HG03097 (cell line): Measurements from ENCODE around the gene NFKB1.

ENCODE experiments used
- ATAC-seq: cut with Tn5 transposase; IDR thresholded peaks from one replicate; pipeline ENCODE4 v1.9.1; 2021; ENCODE audit not compliant: unreplicated experiment, low FRiP score

Gene NFKB1

DNA sequence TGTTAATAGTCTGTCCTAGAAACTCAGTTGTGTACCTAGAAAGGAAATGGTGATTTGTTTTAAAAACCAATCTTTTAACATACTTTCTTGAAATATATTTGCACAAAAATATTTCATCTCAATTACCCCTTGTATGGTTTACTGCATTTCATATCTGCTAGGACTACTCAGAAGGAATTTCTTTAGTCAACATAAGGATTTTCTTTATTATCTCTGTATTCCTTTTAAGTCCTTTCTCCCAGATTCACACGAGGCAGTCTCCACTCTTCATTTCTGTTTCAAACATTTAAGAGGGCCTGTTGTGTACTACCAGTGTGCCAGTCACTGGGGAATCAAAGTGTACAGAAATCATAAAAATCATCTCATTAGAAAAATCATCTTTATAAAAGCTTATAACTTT, 28.8 kb downstream of the NFKB1 start:
- ATAC-seq = no peak

DNA sequence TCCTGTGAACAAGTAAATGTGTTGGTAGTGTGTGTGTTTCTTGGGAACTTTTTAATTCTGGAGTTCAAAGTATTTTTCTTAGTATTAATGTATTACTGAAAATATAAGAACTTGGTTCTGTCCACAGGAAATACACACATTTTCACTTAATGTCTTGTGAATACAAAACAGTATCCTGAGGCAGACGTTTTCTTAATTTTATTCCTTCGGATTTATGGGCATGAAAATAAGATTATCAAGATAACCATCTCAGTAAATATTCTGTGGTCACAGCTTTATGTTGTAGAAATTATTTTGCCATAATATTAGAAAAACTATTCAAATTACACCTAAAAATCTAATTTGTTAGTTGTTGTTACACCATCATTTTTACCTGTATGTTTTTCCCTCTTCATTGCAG, 29.8 kb downstream of the NFKB1 start:
- no peak for ATAC-seq

DNA sequence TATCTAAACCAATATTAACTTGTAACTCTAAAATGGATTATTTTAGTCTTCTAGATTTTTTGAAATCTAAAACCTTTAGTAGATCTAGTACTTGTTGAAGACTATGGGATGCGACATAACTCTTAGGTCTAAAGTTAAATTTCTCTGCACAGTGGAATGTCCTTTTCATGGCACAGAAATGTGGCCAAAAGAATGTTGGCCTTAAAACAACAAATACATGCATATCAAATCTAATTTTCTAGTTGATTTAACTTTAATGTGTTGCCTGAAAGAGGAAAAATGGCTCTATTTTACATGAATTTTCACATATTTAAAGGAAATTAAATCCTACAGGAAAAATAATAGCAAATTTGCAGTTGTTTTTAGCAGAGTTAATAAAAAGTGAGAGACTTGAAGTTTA, 30.3 kb downstream of the NFKB1 start:
- ATAC-seq = no peak

DNA sequence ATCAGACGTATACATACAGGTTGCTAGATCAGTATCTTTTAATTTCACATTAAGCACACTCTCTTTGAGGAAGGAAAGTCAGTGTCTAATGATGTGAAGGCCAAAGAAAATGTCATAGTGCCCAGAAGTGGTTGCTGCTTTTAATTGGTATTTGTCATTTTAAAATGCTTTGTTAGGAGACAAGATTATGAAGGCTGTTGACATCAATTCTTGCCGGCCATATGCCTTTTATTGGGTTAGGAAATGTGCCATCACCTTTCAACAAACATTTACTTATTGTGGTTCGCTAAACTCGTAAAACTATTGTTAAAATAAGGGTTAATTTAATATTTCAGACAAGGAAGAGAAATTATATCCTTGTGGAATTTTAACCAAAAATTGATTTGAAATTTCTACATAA, 32.2 kb downstream of the NFKB1 start:
- no peak for ATAC-seq

DNA sequence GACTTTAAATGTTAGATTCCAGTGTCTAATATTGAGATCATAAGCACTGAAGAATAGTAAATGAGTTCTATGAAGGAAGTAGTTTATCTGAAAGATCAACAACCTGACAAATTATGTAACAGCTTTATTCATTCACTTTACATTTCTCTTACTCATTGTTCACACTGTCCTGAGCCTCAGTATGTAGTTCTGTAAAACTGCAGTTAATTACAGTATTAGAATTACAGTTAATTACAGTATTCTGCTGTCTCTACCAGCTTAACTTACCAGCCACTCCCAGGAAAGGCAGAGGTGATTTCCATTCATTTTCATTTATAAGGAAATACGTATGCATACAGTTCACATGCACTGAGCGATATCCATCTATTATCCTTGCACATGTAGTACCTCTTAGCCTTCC, 32.7 kb downstream of the NFKB1 start:
- no peak for ATAC-seq

DNA sequence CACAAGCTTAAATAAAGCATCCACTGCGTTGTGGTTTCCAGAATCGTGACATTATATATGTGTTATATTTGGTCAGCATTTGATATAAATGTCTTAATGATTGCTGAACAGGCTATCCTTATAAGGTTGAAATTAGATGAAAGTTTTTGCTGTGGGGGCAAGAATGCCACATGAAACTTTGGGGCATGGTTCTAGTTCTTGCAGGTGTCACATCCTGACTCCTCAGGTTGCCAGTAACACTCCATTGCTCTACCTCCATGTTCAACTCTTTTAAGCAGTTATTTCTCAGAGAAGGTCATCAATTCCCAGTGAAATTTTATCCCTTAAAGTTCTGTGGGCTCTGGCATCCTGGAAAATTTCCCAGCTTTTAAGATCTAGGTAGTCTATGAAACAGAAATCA, 33.7 kb downstream of the NFKB1 start:
- no peak for ATAC-seq

DNA sequence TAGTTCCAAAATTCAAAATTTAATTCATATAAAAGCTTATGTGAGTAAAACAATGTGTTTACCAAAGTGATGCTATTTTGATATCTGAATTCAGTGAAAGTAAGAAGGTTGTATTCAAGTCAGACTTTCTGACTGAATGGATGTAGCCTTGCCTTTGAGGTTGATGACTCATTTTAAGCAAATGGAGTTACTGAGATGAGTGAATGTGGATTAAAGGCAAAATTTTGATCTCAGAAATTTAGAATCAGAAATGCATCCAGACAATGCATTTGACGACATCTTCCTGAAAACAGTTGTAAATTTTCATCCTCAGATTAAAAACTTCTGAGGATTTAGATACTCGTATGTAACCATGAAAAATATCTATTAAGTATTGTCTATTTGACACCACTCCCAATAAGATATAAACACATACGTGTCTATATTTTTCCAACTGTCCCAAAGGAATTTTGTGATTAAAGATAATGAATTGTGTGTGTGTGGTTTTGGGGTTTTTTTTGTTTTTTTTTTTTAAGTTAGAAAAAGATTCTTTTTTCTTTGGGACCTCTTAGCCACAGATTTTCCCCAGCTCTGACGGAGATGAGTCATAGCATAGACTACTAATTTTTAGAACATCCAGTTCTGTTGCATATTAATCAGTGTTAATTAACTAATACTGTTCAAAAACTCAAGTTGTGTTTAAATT, 34.4 kb downstream of the NFKB1 start:
- peak; percentile 47 for ATAC-seq

DNA sequence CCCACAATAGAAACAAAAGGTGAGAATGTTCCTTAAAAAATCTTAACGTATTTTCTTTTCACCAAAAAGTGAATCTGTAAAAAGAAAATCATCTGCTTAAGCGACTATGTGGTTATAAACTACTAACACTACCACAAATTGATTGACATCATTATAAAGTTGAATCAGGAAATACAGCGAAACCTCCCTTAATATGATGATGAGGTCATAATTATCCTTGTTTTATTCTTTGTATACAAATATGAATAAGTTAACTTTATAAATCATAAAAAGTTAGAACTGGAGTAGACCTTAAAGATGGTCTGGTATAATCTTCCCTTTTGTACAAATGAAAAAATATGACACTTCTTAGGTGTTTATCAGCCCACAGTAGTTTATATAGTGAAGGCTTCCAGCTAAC, 35.6 kb downstream of the NFKB1 start:
- ATAC-seq = no peak

DNA sequence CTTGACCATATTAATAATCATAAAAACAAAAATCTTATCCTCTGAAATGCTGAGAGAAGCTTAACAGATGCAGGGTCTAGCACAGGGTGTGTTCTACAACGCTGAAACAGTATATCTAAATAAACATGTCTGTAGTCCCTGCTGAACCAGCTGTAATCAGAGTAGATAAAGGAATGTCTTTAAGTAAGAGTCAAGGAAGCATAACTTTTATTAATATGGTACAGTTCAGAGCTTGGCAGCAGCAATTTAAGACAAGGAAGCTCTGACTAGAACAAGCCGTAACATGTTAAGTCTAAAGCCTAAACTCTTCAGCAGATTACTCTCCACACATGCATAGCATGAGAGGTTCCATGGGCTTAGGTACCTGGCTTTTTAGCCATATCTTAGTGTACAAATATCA, 36.1 kb downstream of the NFKB1 start:
- no peak for ATAC-seq

DNA sequence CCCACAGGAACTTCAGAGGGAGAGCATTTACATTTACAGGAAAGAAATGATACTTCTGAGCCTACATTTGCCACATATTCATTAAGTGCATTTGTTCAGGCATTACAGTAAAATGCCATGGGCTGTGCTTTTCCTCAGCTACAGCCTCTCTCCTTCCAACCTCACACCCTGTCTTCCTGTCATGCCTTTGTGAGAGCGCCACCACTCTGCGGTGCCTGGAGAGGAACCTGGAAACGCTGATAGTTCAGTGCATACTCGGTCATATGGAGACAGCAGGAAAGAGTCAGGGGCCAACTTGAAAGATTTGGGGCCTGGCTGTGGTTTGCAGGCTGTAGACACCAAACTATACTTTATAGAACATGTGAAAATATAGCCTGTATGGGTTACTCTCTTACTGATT, 40.5 kb downstream of the NFKB1 start:
- ATAC-seq = no peak

DNA sequence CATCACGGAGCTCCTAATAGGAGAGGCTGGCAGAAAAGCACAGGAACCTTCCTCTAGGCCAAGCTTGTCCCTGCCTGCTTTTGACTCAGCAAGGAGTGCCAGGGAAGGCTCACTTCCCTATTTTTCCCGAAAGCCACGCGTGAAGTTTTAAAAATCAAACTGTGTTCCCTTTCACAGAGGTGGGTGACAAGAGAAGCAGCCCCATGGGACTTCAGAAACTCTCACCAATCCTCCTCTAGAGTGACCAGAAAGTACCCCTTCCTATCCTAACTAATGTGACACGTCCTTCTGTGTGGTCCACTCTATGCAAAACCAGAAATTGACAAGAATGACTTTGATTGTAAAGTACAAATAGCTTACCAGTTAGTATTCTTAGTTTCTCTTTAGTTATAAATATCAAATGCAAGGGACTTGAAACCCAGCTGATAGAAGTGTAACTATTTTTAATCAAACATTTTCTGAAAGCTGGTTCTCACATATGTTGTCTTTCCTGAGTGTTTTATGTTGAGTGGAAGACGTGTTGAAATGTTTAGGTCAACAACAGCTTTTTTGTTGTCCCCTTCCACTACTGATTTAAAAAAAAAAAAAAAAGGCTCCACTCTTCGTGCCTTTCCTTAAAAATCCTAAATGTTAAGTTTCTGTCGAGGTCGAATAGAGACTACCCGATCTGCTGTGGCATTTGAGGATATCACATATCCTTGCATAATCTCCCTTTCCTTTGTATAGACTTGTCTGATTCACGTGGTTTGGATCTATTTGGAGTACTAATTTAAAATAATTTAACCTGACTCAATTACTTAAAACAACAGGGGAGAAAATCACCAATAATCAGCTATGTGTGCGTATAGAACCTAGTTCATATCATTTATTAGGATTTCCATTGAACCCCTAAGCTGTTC, 42.1 kb downstream of the NFKB1 start:
- peak; percentile 75 for ATAC-seq

DNA sequence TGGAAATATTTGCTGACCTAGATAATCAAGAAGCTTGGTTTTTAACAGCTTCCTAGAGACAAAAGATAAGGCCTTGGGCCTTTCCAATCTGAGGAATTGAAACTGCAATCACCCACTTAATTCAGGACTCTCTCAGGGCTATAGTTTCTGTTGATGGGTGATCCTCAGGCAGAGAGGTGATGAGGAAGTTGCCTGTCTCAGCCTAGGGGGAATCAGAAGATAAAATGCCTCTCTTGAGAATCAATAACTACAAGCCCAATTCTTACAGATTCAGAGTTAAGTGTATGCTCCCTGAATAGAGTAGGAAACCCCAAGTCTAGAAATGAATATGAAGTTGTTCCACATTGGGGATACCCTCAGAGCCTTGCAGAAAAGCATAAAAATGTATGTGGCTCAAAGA, 45.5 kb downstream of the NFKB1 start:
- peak; percentile 33 for ATAC-seq

DNA sequence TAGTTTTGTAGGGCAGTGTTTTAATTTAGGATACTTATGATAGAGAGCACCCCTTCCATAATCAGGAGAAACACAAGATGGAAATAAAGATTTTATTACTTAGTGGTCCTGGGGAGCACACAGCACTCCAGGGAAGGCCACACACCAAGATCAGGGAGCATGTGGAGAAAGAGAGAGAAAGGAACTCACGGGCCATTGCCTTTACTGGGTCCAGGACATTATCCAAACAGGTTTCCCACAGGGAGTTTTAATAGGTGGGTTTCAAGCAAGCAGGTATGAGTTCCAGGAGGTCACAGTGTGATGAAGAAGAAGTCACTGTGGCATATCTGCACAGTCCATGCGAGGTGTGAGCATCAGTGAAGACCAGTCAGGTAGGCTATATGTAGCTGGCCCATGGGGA, 46.8 kb downstream of the NFKB1 start:
- no peak for ATAC-seq

DNA sequence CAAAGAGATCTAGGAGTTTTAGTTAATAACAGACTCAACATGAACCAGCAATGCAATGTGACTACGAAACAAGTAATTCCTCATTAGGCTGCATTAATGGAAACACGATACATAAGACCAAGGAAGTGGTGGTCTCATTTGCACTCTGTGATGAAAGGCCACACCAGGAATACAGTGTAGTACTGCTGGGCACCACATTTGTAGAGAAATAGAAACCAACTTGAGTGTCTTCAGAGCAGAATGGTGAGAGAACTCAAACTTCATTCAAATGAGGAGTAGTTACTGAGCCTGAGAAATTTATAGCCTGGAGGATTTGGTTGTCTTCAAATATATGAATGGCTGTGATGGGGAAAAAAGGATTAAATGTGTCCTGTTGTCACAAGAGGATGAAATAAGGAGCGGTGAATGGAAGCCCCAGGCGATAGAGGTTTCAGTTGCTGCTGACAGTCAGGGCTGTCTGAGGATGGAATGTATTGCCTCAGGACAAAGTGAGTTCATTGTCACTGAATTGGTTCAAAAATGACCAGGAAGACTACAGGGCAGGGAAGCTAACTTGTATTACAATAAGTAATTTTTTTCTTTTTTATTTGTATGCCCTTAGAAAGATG, 50.9 kb downstream of the NFKB1 start:
- no peak for ATAC-seq

DNA sequence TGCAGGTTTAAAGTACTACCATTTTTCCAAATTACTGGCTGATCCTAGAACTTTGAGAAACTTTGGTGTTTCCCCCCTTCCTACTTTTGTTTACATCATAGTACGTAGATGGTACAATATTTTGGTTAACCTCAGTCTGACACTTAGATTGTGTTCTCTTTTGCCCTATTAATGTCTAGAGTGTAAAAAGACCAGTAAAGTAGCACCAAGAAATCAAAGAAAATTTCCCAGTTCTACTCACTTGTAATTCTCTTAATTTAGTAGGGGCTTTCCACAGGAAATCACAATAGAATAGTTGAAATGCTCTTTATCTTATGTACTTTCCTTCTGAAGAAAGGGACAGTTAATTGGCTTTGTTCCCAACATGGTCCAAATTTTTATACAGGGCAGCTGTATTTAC, 51.6 kb downstream of the NFKB1 start:
- ATAC-seq = no peak

DNA sequence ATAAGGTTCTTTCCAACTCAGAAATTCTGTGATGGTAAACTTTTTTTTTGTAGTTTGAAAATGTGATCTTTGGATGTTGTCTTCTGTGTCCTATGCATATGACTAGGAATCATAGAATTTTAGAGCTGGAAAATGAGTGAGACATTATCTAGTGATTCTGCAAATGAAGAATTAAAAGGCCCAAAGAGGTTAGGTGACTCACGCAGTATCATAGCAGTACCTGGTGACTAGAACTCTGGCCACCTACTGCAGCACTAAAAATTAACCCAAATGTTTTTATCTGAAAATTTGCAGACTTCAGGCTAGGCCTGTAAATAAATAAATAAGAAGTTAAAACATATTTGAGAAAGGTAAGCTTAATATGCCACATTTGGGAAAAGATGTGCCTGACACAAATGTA, 52.8 kb downstream of the NFKB1 start:
- no peak for ATAC-seq

DNA sequence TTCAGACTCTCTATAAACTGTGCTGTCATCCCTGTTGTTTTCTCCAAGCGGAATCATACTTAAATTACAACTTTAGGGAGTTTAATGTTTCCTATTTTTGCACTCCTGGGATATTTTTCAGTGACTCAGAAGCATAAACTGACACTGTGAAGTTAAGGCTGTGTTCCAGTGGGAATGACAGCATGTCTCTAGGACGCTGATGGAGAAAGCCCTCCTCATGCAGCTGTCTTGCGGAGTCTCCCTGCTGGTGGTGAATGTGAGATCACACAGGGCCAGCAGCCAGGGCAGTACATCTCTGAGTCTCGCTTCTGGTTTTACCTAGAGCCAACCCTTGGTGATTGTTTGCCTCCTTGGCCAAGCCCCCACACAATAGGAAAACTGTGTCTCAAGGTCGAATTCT, 53.3 kb downstream of the NFKB1 start:
- ATAC-seq = no peak

DNA sequence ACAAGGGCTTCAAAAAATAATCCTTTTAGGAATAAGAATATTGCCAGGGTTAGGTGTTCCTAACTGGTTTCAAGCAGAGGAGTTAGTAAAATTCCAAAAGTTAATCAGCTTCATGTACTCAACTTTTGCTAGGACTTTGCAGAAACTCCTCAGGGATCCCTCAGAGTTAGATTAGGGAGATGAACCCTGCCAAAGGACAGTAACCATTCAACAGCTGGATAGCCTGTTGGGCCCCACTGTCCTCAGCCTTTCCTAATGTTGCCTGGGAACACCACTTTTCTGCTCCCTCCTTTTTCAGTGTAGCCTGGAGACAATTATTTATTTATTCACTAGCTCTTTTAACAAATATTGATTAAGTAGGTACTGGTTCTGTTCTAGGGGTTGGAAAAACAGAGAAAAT, 53.8 kb downstream of the NFKB1 start:
- ATAC-seq = no peak

DNA sequence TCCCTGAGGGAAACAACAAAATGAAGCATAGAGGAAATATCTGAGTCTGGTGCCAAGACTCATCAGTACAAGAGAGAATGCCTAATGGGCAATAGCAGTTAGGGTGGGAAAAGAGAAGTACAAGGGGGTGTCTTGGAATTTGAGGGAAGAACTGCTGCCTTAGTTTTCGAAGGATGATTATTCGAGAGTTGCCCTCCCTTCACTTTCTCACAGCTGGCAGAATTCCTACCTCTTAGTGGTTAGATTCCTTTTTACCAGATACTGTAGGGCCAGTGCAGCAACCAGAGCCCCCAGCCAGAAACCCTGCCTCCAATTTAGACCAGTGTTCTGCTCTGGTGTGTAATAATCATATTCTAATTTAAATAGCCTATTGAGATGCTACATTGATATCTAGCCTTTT, 56.5 kb downstream of the NFKB1 start:
- no peak for ATAC-seq

DNA sequence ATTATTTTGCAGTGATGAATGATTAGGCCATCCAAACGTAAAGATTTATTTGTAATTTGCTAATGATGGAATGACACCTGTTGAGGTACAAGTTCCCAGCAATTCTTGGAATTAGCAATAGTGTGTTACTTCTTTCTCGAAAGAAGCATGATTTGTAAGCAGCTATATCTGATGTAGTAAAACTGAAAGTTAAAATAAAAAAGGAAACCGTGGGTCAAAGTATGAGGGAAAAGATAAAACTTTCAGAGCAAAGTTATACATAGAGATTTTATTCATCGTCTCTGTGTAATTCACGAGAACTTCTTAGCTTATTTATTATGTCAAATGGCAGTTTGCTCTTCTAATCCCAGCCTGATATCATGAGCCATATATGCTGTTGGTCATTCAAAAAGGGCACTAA, 59.0 kb downstream of the NFKB1 start:
- ATAC-seq = no peak

DNA sequence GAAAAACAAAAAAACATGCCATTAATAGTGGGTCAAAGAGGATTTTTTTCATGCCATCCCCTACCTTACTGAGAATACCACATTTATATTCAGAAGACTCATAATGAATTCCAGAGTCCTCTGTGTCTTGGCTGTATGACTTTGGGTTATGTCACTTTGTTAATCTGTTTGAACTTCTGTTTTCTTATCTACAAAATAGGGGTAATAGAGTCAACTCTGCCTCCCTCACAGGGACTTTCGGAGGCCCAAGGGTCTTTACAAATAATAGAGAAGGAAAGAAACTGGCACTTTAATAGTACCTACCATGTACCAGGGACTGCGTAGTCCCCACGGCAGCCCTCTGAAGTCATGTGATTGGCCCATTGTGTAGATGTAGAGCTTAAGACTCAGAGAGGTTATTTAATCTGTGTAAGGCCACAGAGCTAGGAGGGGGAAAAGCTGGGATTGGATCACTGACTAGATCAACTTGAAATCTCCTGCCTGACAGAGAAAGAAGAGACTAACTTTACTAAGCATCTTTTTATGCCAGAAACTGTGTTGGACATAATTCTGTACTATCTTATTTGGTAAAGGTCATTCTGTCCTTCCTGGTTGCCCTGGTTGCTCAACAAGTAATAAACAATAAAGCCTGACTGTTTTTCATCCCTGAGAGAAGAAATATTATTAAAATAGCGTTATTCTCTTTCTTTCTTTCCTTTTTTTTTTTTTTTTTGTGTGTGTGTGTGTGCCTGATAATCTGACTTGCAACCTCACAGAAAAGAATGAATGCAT, 59.6 kb downstream of the NFKB1 start:
- ATAC-seq = no peak
